ENCODE results near the gene TTLL8.

Gene TTLL8

DNA sequence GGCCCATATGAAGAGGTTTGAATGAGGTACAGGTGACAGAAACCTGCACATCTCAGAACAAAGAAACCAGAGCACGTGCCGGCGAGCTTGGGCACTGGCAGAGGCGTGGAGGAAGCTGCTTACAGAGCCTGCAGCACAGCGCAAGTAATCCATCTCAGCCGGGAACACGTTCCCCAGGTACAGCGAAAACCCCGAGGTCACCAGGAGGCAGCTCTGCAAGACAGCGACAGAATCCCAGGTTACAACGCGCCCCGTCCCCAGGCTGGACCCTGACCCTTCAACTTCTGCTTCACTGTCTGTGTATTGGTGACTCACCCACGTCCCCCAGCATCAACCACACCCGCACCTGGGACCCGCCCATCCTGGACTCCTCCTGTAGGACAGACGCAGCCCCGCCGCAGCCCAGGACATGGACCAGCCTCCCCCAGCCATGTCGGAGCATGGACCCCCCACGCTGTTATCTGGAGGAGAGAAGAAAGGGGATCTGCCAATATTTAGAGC, 24.9 kb upstream of the TTLL8 start:
- no peak for DNase-seq

DNA sequence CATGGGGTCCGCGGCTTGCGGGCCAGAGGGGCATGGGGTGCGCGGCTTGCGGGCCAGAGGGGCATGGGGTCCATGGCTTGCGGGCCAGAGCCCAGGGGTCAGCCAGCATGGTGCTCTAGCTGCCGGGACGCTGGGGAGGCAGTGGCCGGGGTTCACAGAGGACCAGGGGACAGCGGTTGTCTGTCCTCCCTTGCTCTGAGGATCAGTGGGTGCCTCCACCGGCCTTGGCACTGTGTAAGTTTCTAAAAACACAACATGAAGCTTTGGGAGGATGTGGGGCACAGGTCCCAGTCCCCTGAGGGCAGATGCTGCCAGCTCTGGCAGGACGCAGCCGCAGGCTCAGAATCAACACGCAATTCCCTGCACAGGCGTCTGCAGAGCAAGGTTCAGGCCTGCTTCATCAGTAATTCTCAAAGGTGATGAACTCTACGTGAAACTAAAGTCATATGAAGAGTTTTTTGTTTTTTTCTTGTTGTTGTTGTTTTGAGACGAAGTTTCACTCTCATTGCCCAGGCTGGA, 24.2 kb upstream of the TTLL8 start:
- no peak for DNase-seq

DNA sequence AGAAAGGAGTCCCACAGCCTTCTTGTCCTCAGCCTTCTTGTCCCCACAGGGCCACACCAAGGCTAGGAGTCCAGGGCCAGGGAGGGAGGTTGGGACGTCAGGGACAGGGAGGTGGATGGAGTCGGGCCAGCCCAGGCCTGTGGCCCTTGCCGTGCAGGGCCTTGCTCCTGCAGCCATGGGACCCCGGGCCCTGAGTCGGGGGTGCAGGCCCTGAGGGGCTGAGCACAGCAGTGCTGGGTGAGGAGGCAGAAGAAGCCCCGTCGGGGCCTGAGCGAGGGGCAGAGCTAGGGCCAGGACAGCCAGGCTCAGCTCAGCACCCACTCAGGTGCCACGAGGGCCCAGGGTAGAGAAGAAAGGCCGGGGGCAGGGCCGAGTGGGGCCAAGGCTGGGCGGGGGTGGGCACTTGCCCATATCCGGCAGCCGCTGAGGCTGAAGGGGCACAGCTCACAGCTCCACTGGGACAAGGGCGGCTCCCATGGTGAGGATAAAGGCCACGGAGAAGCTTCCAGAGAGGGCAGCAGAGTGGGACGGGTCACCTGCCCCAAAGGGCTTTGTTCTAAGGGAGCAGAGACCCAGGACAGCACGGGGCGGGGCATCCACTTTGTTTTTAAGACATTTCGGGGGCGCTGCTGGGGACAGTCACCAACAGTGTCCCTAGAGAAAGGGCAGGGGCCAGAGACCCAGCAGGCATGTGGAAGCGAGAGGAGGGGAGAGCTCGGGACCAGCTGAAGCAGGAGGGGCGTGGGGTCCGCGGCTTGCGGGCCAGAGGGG, 23.5 kb upstream of the TTLL8 start:
- no peak for DNase-seq

DNA sequence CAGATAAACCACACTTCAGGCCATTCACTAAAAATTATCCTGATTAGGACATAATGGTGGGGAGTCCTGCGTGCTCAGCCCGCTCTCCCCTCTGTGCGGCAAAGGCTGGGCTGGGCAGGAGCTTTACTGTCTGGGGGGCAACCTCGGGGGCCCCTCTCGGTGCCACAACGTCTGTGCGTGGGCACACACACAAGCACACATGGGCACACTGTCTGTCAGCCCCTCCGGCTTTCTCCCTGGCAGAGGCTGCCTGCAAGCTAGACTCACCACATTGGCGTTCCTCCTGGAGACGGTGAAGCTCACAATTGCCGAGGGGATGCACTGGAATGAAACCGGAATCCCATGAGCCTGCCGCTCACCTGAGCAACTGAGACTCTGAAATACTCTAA, 22.0 kb upstream of the TTLL8 start:
- no peak for DNase-seq

GRCh38 chr22:50078761-50079160, 20.7 kb upstream of the TTLL8 start:
- no peak for DNase-seq

- no peak for DNase-seq
These were observed 20.1 kb upstream of the TTLL8 start for GRCh38 chr22:50078246-50078645.

GRCh38 chr22:50076646-50077535, 18.8 kb upstream of the TTLL8 start:
- DNase-seq, result no peak

DNA sequence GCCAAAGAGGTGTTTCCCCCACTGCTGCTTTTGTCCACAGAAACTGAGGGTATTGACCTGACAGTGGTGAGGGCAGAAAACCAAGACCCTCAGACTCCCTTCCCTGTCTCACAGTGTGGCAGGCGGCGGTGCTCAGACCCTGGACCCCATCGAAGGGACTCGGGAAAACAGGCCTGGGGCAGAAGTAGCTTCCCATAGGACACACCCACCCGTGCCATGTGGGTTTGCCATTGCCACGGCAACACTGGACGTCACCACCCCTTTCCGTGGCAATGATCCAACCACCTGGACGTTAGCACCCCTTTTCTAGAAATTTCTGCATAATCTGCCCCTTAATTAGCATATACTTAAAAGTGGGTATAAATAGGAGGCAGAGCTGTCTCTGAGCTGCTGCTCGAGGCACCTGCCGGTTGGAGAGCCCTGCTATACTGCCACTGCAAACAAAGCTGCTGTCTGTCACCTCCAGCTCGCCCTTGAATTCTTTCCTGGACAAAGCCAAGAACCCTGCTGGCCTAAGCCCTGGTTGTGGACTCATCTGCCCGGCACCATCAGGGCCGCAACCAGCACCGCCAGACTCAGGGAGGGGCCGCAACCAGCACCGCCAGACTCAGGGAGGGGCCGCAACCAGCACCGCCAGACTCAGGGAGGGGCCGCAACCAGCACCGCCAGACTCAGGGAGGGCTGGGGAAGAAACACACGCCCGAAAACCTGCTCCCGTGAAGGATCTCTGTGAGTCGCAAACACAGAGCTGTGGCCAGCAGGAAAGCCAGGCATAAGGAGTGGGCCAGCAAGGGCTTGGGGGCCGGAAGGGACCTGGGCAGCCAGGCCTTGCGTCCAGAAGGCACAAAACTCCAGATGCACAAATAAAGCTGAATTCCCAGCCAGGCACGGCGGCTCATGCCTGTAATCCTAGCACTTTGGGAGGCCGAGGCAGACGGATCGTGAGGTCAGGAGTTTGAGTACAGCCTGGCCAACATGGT, 16.7 kb upstream of the TTLL8 start:
- DNase-seq, result peak; percentile 74

DNA sequence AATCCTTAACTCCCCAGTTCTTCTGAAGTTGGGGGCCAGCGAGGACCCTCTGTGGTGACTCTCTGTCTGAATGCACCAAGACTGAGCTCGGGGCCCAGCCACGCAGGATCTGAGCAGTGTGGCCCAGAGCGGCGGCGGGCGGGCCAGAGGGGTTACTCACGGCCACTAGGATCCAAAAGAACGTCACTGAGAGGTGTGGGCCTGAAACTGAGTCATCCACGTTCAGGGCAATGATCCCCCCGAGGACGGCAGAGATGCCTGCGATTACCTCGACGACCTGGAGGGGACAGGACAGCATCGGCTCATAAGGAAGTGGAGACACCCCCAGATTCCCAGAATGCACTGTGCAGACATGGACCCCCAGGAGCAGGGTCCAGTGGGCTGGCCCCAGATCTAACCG, 16.0 kb upstream of the TTLL8 start:
- DNase-seq, result no peak

GRCh38 chr22:50072714-50073538, 14.8 kb upstream of the TTLL8 start:
- DNase-seq, result no peak

GRCh38 chr22:50072167-50072555, 14.1 kb upstream of the TTLL8 start:
- DNase-seq, result no peak

DNA sequence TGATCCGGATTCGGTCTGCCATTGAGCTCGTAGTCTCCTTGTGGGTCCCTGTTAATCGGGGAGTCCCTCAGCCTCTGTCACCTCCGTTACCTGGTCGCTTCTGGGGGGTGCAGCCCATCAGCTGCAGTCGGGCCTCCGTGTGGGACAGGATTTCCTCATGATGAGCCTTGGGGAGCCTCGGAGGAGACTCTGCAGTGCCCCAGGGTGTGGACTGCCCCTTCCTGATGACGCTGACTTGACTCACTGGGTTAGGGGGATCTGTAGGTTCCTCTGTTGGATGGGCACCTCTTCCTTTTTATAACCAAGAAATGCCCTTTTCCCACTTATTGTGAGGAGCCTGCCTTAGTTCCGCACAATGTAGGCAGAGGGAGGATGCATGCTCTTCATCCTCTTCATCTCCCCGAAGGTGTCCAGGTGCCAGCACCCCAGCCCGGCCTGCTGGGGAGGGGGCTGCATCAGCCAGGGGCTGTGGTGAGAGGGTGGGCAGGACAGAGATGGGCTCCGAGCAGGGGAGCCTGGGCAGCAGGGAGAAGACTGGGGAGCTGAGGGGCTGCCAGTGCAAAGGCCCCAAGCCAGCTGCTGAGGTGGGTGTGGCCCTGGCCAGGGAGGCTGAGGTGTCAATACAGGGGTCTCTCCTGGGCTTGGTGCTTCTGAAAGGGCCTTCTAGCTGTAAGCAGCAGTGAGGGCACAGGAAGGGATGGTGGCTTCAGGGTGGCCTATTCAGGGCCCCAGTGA, 13.5 kb upstream of the TTLL8 start:
- no peak for DNase-seq

GRCh38 chr22:50070366-50070765, 12.3 kb upstream of the TTLL8 start:
- no peak for DNase-seq

- DNase-seq, result no peak
These were observed 10.0 kb upstream of the TTLL8 start for GRCh38 chr22:50068096-50068495.

GRCh38 chr22:50067244-50067643, 9.1 kb upstream of the TTLL8 start:
- DNase-seq, result no peak

- no peak for DNase-seq
These were observed 6.4 kb upstream of the TTLL8 start for GRCh38 chr22:50064453-50064852.

DNA sequence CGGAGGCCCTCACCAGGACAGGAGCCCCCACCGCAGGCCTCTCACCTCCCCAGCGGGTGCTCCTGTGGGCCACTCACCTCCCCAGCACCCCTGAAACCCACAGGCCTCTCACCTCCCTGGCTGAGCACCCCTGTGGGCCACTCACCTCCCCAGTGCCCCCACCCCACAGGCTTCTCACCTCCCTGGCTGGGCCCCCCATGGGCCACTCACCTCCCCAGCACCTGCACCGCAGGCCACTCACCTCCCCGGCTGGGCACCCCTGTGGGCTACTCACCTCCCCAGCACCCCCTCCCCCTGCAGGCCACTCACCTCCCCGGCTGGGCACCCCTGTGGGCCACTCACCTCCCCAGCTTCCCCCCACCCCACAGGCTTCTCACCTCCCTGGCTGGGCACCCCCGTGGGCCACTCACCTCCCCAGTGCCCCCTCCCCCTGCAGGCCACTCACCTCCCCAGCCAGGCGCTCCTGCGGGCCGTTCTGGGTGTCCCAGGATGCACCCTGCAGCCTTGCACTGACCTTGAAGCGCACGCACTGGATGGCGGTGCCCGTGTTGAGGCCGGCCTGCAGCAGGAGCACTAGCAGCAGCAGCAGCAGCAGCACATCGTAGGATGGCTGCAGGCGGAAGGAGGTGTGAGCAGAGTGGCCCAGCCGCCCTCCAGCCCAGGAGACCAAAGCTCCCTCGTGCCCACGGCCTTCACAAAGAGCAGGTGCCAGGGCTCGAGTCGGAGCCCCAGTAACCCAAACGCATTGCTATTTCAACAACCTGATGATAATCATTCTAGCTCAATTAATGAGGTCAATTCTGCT, 5.7 kb upstream of the TTLL8 start:
- no peak for DNase-seq

DNA sequence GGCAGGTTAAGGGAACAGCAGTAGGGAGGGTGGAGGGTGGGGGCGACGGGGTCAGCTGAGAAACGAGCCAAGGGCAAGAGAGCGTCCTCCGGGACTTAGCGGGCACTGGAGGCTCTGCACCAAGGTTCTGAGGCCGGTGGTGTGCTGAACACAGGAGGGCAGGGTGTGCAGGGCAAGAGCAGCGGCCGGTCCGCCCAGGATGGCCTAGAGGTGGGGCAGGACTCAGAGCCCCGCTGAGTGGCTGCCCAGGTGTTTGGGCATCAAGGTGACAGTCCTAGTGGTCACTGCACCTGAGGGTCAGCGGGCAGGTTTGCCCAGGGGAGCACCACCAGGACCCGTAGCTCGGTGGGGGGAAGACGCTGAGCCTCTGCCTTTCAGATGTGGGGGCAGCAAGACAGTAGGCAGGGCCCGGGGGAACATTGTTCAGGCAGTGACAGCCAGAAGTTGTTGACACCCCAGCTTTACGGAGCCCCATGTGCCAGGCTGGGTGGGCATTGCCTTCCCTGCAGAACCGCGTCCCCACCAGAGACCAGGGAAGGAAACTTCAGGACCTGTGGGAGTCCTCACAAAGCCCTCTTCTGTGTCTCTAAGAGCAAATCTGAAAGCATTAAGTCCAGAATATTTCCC, 4.5 kb upstream of the TTLL8 start:
- DNase-seq, result no peak

DNA sequence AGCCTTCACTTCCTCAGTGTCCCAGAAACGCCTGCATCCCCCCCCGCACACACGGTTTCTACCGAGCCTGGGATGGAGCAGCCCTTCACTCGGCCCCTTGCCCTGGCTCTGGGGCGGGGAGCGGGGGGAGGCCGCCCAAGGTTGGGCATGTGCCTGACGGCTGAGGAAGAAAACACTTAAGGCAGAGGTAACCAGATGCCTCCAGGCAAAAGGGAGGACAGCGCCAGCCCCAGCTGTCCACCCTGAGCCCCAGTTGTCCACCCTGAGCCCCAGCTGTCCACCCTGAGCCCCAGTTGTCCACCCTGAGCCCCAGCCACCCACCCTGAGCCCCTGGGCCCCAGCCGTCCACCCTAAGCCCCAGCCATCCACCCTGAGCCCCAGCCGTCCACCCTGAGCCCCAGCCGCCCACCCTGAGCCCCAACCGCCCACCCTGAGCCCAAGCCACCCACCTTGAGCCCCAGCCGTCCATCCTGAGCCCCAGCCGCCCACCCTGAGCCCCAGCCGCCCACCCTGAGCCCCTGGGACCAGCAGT, 3.8 kb upstream of the TTLL8 start:
- no peak for DNase-seq
